SK-N-MC (cell line): ENCODE measurements around the gene PPP1R15A.

Experiments used
- EZH2 ChIP-seq: fragments of 200-600 bp; sonication (generic); IDR thresholded peaks from one replicate; pipeline ENCODE4 v1.6.1; 2017; ENCODE audit warnings: antibody characterized with exemption
- POLR2AphosphoS5 ChIP-seq: IDR thresholded peaks from 2 replicates; pipeline ENCODE4 v1.6.1; 2012; ENCODE audit warnings: mild to moderate bottlenecking, low read depth, low read length, borderline replicate concordance

DNA sequence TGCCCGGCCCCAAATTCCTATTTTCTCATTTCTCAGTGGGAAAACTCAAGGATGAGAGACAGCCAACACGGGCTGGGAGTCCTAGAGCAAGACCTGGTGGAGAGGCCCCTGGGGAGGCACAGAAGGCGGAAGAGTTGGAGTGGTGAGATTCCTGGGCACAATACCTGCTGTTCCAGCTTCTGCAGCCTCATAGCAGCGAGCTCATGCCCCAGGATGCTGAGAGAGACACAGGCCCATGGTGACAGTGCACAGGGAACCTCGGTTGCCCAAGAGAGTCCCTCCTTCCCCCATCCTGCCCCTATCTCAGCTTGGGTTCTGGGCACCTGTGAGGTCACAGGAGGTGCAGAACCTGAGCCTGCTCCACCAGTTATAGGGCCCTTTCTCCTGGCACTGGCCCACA lies 25.0 kb downstream of the PPP1R15A start:
- TF ChIP-seq EZH2 (no peak), POLR2AphosphoS5 (no peak)
